OCI-M1 (cell line): ENCODE results near the gene YIPF7.

ENCODE experiments used
- DNase-seq: peaks from one replicate; lab custom pipeline; 2025; lab: John Stamatoyannopoulos, UW

Gene YIPF7

GRCh38 chr4:44651425-44651824 lies at the start of gene YIPF7:
YIPF7 (minus strand) TSS chr4:44651625; CDS start chr4:44650100, 1,525 bp downstream.
- DNase-seq, result no peak

GRCh38 chr4:44701037-44701436 lies 49.6 kb upstream of the YIPF7 start:
- peak; percentile 6 for DNase-seq

- no peak for DNase-seq
These were observed 49.0 kb upstream of the YIPF7 start for GRCh38 chr4:44700427-44700826.

GRCh38 chr4:44684648-44685047 lies 33.2 kb upstream of the YIPF7 start:
- DNase-seq, result no peak

- DNase-seq, result peak; percentile 41
These were observed 27.6 kb upstream of the YIPF7 start for GRCh38 chr4:44679060-44679459.

- peak; percentile 95 for DNase-seq
These were observed 26.9 kb upstream of the YIPF7 start, which contains the start of gene GUF1 for GRCh38 chr4:44678094-44679041. GUF1 (plus strand) TSS chr4:44678420; CDS start chr4:44678623, 203 bp downstream.

- DNase-seq, result peak; percentile 84
These were observed 23.9 kb upstream of the YIPF7 start for GRCh38 chr4:44675366-44675765.

GRCh38 chr4:44674471-44674870 lies 23.0 kb upstream of the YIPF7 start:
- DNase-seq, result peak; percentile 77

GRCh38 chr4:44671636-44672035 lies 20.2 kb upstream of the YIPF7 start:
- DNase-seq, result no peak

GRCh38 chr4:44670506-44671199 lies 19.2 kb upstream of the YIPF7 start:
- DNase-seq, result no peak

GRCh38 chr4:44668526-44668925 lies 17.1 kb upstream of the YIPF7 start:
- DNase-seq, result no peak

GRCh38 chr4:44663539-44664263 lies 12.3 kb upstream of the YIPF7 start:
- DNase-seq, result no peak

GRCh38 chr4:44662623-44663005 lies 11.2 kb upstream of the YIPF7 start:
- DNase-seq, result peak; percentile 18

GRCh38 chr4:44661940-44662622 lies 10.7 kb upstream of the YIPF7 start:
- DNase-seq, result no peak

GRCh38 chr4:44660396-44660795 lies 9.0 kb upstream of the YIPF7 start:
- DNase-seq, result no peak

- DNase-seq, result no peak
These were observed 577 bp upstream of the YIPF7 start for GRCh38 chr4:44652002-44652401.

- DNase-seq, result no peak
These were observed 5.3 kb downstream of the YIPF7 start for GRCh38 chr4:44646151-44646550.

- no peak for DNase-seq
These were observed 13.3 kb downstream of the YIPF7 start for GRCh38 chr4:44638091-44638490.

- no peak for DNase-seq
These were observed 18.7 kb downstream of the YIPF7 start for GRCh38 chr4:44632733-44633132.

GRCh38 chr4:44632089-44632488 lies 19.3 kb downstream of the YIPF7 start:
- DNase-seq, result peak; percentile 40

GRCh38 chr4:44629280-44629866 lies 22.1 kb downstream of the YIPF7 start:
- DNase-seq, result peak; percentile 89
